ENCODE results near the gene PNPLA5.

DNA sequence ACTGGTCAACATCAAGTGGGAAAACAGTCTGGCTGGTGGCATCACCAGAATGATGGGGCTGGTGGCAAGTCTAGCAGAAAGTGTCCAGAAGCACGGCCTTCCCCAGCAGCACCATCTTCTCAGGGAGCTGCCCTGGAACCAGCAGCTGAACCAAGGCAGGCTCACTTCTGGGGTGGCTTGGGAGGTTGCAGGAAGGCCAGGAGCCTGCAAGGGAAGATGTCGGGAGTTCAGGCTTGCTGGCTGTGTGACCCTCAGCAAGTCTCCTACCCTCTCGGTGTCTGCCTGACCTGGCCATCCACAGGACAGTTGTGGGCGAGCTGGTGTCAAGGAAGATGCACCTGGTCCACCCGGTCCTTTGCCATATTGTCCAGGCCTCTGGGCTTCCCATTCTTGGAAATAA is 2.3 kb upstream of the PNPLA5 start:
- TF ChIP-seq, protein P1, sequence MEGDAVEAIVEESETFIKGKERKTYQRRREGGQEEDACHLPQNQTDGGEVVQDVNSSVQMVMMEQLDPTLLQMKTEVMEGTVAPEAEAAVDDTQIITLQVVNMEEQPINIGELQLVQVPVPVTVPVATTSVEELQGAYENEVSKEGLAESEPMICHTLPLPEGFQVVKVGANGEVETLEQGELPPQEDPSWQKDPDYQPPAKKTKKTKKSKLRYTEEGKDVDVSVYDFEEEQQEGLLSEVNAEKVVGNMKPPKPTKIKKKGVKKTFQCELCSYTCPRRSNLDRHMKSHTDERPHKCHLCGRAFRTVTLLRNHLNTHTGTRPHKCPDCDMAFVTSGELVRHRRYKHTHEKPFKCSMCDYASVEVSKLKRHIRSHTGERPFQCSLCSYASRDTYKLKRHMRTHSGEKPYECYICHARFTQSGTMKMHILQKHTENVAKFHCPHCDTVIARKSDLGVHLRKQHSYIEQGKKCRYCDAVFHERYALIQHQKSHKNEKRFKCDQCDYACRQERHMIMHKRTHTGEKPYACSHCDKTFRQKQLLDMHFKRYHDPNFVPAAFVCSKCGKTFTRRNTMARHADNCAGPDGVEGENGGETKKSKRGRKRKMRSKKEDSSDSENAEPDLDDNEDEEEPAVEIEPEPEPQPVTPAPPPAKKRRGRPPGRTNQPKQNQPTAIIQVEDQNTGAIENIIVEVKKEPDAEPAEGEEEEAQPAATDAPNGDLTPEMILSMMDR (IDR thresholded peaks at IDR 0.05; ENCODE audit: borderline replicate concordance, extremely low read depth, low read length, poor library complexity, severe bottlenecking) = no peak
- TF ChIP-seq EZH2 (IDR thresholded peaks at IDR 0.05; ENCODE audit: borderline replicate concordance, low read depth, low read length, severe bottlenecking) = no peak
